IMR-90 (cell line): ENCODE measurements around the gene C1orf52.

Source experiments
- BHLHE40 ChIP-seq: fragments of 150-350 bp; IDR thresholded peaks from 2 replicates; pipeline ENCODE4 v1.6.1; 2016; ENCODE audit warnings: mild to moderate bottlenecking, low read depth, low read length
- CTCF ChIP-seq: conservative IDR thresholded peaks from 2 replicates; pipeline ENCODE4 v1.5.1; 2012; ENCODE audit warnings: mild to moderate bottlenecking, low read depth, low read length, improper control_type of control experiment
- ELK1 ChIP-seq: fragments of 150-350 bp; IDR thresholded peaks from 2 replicates; pipeline ENCODE4 v1.6.1; 2016; ENCODE audit warnings: low read depth, mild to moderate bottlenecking, low read length, moderate library complexity, borderline replicate concordance
- FOS ChIP-seq: fragments of 150-350 bp; IDR thresholded peaks from 2 replicates; pipeline ENCODE4 v1.6.1; 2016; ENCODE audit warnings: low read depth, low read length
- MAFK ChIP-seq: IDR thresholded peaks from 2 replicates; pipeline ENCODE4 v1.6.1; 2012; ENCODE audit warnings: low read depth, low read length, improper control_type of control experiment
- MXI1 ChIP-seq: IDR thresholded peaks from 2 replicates; pipeline ENCODE4 v1.6.1; 2012; ENCODE audit warnings: low read depth, mild to moderate bottlenecking, low read length, moderate library complexity, borderline replicate concordance
- RAD21 ChIP-seq: IDR thresholded peaks from 2 replicates; pipeline ENCODE4 v1.6.1; 2012; ENCODE audit warnings: low read length, improper control_type of control experiment
- RCOR1 ChIP-seq: IDR thresholded peaks from 2 replicates; pipeline ENCODE4 v1.6.1; 2012; ENCODE audit warnings: mild to moderate bottlenecking, low read length, improper control_type of control experiment; ENCODE audit not compliant: insufficient replicate concordance
- RFX5 ChIP-seq: IDR thresholded peaks from 2 replicates; pipeline ENCODE4 v1.8.0; 2012; ENCODE audit warnings: low read depth, mild to moderate bottlenecking, low read length, moderate library complexity

DNA sequence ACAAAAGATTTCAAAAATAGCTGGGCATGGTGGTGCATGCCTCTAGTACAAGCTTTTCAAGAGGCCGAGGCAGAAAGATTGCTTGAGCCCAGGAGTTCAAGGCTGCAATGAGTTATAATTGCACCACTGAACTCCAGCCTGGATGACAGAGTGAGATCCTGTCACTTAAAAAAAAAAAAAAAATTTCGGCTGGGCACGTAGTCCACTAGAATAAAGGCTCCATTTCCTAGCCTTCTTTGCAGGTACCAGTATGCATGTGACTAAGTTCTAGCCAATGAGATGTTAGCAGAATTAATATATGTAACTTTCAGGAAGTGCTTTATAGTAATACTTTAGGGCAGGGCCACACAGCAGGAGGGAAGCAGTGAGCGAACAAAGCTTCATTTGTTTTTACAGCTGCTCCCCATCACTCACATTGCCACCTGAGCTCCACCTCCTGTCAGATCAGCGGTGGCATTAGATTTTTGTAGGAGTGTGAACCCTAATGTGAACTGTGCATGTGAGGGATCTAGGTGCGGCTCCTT, 29.8 kb downstream of the C1orf52 start:
- TF ChIP-seq ELK1: no peak
- no peak for TF ChIP-seq CTCF
- TF ChIP-seq RFX5: no peak
- TF ChIP-seq MXI1: no peak
- TF ChIP-seq RCOR1: no peak
- TF ChIP-seq RAD21: no peak
- no peak for TF ChIP-seq BHLHE40
- TF ChIP-seq FOS: no peak
- TF ChIP-seq MAFK: no peak
